PFSK-1 (cell line): ENCODE measurements around the gene STIM1.

Experiments used
- FOXP2 ChIP-seq: optimal IDR thresholded peaks from 2 replicates; pipeline ENCODE3; 2011; ENCODE audit warnings: borderline replicate concordance, control low read depth, inconsistent platforms; ENCODE audit not compliant: insufficient read depth; ENCODE audit errors: extremely low read length, extremely low read depth
- POLR2AphosphoS5 ChIP-seq: IDR thresholded peaks from 2 replicates; pipeline ENCODE4 v1.6.1; 2012; ENCODE audit warnings: low read depth, mild to moderate bottlenecking, control low read depth, low read length, moderate library complexity
- REST ChIP-seq, 2 experiments: IDR thresholded peaks; 2 replicates each; pipeline versions ENCODE4 v1.6.1 to v1.8.0; 2011 to 2012; ENCODE audit warnings: low read depth in 2 of 2, low read length in 2 of 2, control low read depth in 1 of 2, inconsistent platforms in 1 of 2, mild to moderate bottlenecking in 1 of 2, moderate library complexity in 1 of 2; ENCODE audit not compliant: insufficient read depth in 1 of 2
- SIN3A ChIP-seq: IDR thresholded peaks from 2 replicates; pipeline ENCODE4 v1.6.1; 2012; ENCODE audit warnings: mild to moderate bottlenecking, low read length, moderate library complexity, borderline replicate concordance; ENCODE audit not compliant: insufficient read depth
- TAF1 ChIP-seq: IDR thresholded peaks from 2 replicates; pipeline ENCODE4 v1.6.1; 2012; ENCODE audit warnings: low read length, control low read depth, borderline replicate concordance; ENCODE audit not compliant: insufficient read depth

- TF ChIP-seq POLR2AphosphoS5: no peak
- TF ChIP-seq REST (IDR thresholded peaks at IDR 0.05; ENCODE audit: insufficient read depth in 1 of 2, low read depth in 2 of 2, low read length in 2 of 2): no peak
- TF ChIP-seq SIN3A: no peak
- TF ChIP-seq TAF1: no peak
- no peak for TF ChIP-seq FOXP2
Measured at GRCh38 chr11:3865388-3866193, 10.1 kb downstream of the STIM1 start.
